Cardiac muscle cell (in vitro differentiated cells and primary cell): ENCODE data around the gene LMF2. TPM values are rescaled to one million over a fixed set of nuclear protein-coding genes. Genes with fewer than 3 reads are reported as not detected.
A peak's percentile ranks its signal among the peaks of the same experiment; 100 is the strongest.

Experiments
- DNase-seq, 2 donors: peaks; one replicate each; pipeline versions ENCODE4 v3.0.0 to v3.0.0-alpha.2; 2010 to 2017; ENCODE audit warnings: low read depth in 1 of 2, low spot score in 1 of 2
- H3K27ac ChIP-seq: fragments of 200-600 bp; sonication (generic); 2 replicates; pipeline ENCODE4 v1.5.1; 2016
- H3K27me3 ChIP-seq: fragments of 200-600 bp; sonication (generic); 2 replicates; pipeline ENCODE4 v1.6.0; 2016; ENCODE audit warnings: control low read depth
- H3K36me3 ChIP-seq: fragments of 200-600 bp; sonication (generic); 2 replicates; pipeline ENCODE4 v1.5.1; 2016; ENCODE audit warnings: control low read depth
- H3K4me1 ChIP-seq: fragments of 200-600 bp; sonication (generic); 2 replicates; pipeline ENCODE4 v1.8.1; 2017; ENCODE audit warnings: low read depth, mild to moderate bottlenecking, mixed run types
- H3K4me3 ChIP-seq: fragments of 200-600 bp; sonication (generic); 2 replicates; pipeline ENCODE4 v1.5.1; 2016; ENCODE audit warnings: mild to moderate bottlenecking
- H3K9me3 ChIP-seq: fragments of 200-600 bp; sonication (generic); 2 replicates; pipeline ENCODE4 v1.5.1; 2017; ENCODE audit warnings: low read depth, mild to moderate bottlenecking, control low read depth
- CTCF ChIP-seq: IDR thresholded peaks from 2 replicates; pipeline ENCODE4 v1.5.1; 2012; ENCODE audit warnings: low read depth, mild to moderate bottlenecking, low read length
- polyA plus RNA-seq: library from polyadenylated mRNA; unstranded; fragments of >200 nt; fragmentation: Nextera tagmentation; extraction: Ambion mirVana; gene quantifications from 2 replicates; pipeline ENCODE4 v1.2.1, GENCODE V29; 2016
- total RNA-seq: library from RNA; depleted of rRNA; stranded (reverse); fragments of >200 nt; gene quantifications from 2 replicates; pipeline ENCODE4 v1.2.3, GENCODE V29; 2016

The LMF2 gene
- total and polyA plus RNA-seq, 2 experiments from 2014 or later, result 82.9 to 91.7 TPM

DNA sequence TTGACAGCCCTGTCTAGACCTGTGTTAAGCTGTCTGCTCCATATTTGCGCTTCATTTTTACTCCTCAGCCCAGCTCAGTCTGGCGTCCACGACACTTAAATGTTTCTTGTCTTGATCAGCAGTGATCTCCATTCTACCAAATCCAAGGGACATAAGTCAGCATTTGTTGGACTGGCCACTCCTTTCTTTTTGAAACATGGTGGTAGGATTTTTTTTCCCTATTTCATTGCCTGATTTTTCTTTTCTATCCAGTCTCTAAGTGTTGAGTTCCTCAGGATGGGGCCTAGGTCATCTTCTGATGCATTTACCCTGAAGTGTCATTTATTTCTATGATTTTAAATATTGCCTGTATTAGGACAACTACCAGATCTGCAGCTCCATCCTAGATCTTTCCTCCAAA is 1.4 kb upstream of the LMF2 start:
- Histone ChIP-seq H3K9me3 (no peaks in the 10 kb centered on the region), H3K36me3 (peaks cover 8% of the 10 kb centered on the region), H3K27me3 (no peaks in the 10 kb centered on the region), H3K4me3 (peak overlapping the region; percentile 58), H3K27ac (no peak overlapping the region), H3K4me1 (peaks cover 8% of the 10 kb centered on the region)
- DNase-seq, result no peak
- no peak for TF ChIP-seq CTCF

DNA sequence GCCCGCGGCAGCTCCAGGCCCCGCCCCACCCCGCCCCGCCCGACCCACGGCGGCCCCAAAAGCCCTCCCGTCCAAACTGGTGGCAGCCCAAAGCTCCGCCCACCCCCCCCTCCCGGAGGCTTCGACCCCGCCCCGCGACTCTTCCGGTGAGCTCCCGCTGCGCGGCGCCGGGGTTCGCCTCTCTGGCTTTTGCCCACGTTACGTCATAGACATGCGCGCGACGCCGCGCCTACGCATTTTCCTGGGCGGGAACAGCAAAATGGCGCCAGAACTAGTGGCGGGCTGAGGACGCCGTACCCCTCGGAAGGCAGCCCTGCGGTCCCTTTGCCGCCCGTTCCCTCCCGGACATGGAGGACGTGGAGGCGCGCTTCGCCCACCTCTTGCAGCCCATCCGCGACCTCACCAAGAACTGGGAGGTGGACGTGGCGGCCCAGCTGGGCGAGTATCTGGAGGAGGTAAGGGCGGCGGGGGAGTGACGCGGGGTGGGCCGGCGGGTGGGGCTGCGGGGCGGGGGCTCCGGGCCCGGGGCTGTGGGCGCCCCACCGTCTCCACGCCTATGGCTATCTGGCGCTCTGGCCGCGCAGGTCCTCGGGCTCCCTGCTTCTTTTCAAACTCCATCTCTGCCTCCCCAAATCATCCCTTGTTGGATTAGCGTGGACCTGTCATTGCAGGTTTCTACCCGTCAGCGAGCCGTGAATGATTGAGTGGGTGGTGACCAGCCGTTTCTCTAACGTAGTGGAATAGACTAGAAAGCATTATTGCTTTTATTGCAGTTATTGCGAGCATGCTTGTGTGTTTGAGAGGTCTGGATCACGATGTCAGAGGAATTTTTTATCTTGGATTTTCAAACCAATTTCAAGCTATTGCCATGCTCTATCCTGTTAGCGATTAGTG is 736 bp upstream of the LMF2 start, which contains the start of gene NCAPH2:
Gene NCAPH2 (plus strand): TSS at position 234 of the 894 bp plus-strand sequence. CDS start 114 bp downstream, at position 348.
- peaks cover 8% of the 10 kb centered on the region for H3K4me1 ChIP-seq
- no peaks in the 10 kb centered on the region for H3K27me3 ChIP-seq
- H3K4me3 ChIP-seq, result peak within 1 kb of the TSS; percentile 82
- peaks cover 8% of the 10 kb centered on the region for H3K36me3 ChIP-seq
- no peak for TF ChIP-seq CTCF
- peak within 1 kb of the TSS; percentile 80 for H3K27ac ChIP-seq
- no peaks in the 10 kb centered on the region for H3K9me3 ChIP-seq
- peak in 1 of 2 donors; percentile 98 for DNase-seq

DNA sequence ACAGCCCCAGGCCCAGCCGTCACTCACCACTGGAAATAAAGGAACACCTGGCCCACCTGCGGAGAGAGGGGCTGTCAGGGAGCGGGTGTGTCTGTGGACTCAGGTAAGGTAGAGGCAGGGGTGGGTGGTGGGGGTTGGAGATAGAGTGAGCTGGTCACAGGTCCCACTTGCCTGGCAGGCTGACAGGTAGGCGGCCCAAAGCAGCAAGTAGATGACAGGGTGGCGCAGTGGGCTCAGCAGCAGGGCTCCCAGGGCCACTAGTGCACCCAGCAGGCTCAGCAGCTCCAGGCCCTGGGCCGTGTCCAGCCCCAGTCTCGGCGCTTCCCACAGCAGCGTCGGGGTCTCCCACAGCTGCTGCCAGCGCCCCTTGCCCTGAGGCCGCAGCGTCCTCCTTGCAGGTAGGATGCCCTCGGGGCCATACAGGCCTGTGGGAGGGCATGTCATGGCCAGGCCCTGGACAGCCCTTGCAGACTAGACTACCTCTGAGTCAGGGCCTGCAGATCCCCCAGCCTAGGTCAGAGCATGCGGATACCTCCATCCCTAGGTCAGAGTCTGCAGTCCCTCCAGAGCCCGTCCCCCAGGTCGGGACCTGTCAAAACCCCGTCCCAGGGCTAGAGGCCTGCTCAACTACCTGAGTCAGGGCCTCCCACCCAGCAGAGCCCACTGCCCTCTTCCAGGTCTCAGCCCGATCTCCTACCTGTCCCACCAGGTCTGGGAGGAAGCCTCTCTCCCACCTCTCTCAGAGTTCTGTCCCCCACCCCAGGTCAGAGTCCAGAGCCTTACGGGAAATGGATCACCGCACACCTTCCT is 686 bp downstream of the LMF2 start:
- Histone ChIP-seq H3K9me3 (no peaks in the 10 kb centered on the region), H3K4me3 (peak overlapping the region; percentile 82), H3K27me3 (no peaks in the 10 kb centered on the region), H3K27ac (peak overlapping the region; percentile 80), H3K36me3 (peaks cover 8% of the 10 kb centered on the region), H3K4me1 (peaks cover 8% of the 10 kb centered on the region)
- DNase-seq, result no peak
- TF ChIP-seq CTCF, result no peak

DNA sequence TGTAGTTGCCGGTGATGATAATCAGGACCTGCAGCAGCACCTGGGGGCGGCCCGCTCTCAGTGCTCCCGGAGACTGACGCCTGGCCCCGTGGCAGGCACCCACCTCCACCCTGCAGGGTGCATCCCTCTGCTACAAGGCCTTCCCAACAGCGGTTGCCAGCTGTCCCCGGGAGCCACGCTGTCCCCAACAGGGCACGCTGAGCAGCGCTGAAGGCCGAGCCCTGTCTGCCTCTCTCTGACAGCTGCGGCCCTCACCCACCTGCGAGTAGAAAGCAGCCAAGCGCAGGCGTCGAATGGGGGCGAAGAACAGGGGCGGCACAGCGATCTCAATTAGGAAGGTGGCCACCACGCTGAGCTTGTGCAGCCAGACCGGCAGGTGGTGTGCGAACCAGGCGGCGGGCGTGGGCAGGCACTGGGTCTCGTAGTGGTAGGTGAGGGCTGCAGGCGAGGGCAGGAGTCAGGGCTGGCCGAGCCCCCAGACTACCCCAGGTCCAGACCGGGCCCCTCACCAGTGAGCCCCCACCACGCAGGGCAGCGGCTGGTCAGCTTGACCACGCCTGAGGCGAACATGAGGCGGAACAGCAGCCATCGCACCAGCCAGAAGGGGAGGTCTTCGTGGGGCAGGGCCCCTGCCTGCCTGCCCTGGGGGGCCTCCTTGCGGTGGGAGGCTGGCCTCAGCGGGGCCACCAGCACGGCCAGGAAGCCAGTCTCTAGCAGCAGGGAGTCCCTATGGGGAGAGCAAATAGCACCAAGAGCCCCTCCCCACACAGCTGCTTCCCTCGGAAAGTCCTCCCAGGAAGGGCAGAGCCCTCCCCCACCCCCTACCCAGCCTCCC is 1.5 kb downstream of the LMF2 start:
- no peak for TF ChIP-seq CTCF
- H3K27ac ChIP-seq, result no peak overlapping the region
- peaks cover 8% of the 10 kb centered on the region for H3K4me1 ChIP-seq
- no peak for DNase-seq
- no peaks in the 10 kb centered on the region for H3K27me3 ChIP-seq
- peak overlapping the region; percentile 82 for H3K4me3 ChIP-seq
- H3K36me3 ChIP-seq, result peaks cover 8% of the 10 kb centered on the region
- H3K9me3 ChIP-seq, result no peaks in the 10 kb centered on the region

DNA sequence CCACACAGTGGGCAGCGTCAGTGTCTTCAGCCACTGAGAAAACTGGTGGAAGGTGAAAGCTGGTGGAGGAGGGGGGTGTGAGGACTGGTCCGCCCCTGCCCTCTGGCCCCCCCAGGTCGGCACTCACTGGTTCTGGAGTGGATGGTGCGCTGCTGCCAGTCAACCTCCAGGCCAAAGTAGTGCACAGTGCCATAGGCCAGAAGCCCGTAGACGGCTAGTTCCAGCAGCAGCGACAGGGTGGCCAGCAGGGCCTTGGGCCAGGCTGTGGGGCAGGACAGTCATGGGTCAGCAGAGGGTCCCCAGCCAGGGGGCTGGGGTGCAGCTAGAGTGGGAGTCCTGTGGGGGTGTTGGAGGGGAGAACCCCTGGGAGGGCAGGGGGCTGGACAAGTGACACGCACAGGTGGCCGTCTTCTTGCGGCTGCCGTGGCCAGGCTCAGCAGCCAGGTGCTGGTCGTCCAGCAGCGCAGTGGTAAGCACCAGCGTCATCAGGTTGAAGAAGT is 2.2 kb downstream of the LMF2 start:
- H3K27me3 ChIP-seq, result no peaks in the 10 kb centered on the region
- DNase-seq, result no peak
- H3K9me3 ChIP-seq, result no peaks in the 10 kb centered on the region
- no peak overlapping the region for H3K4me3 ChIP-seq
- H3K27ac ChIP-seq, result no peak overlapping the region
- H3K4me1 ChIP-seq, result peaks cover 8% of the 10 kb centered on the region
- TF ChIP-seq CTCF, result no peak
- peaks cover 8% of the 10 kb centered on the region for H3K36me3 ChIP-seq
